Measurements from ENCODE around the gene PAOX. TPM values are rescaled to one million over a fixed set of nuclear protein-coding genes. Genes with fewer than 3 reads are reported as not detected.

Gene PAOX
- total and polyA plus RNA-seq, 2 donors (not counting 1 experiment from before 2014, with no cell fraction given): 2.4 to 9.2 TPM

- no peak overlapping the region for H2AFZ ChIP-seq (ENCODE audit: low read length)
- no peak for TF ChIP-seq EZH2 (IDR thresholded peaks at IDR 0.05; ENCODE audit: low read length, missing control alignments)
- TF ChIP-seq CTCF (conservative IDR thresholded peaks at IDR 0.05 in 1 of 2, IDR thresholded peaks at IDR 0.05 in 1 of 2; ENCODE audit: low read depth in 1 of 2, low read length in 2 of 2): no peak
- H3K4me2 ChIP-seq (ENCODE audit: extremely low read depth, insufficient read depth, low read length): no peak overlapping the region
- H3K4me3 ChIP-seq (replicated peaks in 1 of 4; ENCODE audit: control extremely low read depth in 1 of 4, insufficient read depth in 1 of 4, low read depth in 3 of 4, low read length in 4 of 4): no peak overlapping the region
- no peaks in the 10 kb centered on the region for H3K36me3 ChIP-seq (ENCODE audit: control insufficient read depth, insufficient read depth, low read length)
- no peak overlapping the region for H3K27ac ChIP-seq (ENCODE audit: insufficient read depth, low read length)
- no peaks in the 10 kb centered on the region for H4K20me1 ChIP-seq (ENCODE audit: control insufficient read depth, extremely low read depth, insufficient read depth, low read length)
- no peaks in the 10 kb centered on the region for H3K27me3 ChIP-seq (ENCODE audit: control insufficient read depth, insufficient read depth, low read length)
- no peaks in the 10 kb centered on the region for H3K4me1 ChIP-seq (ENCODE audit: control insufficient read depth, extremely low read depth, insufficient read depth, low read length)
- H3K79me2 ChIP-seq (ENCODE audit: control insufficient read depth, insufficient read depth, low read length): no peaks in the 10 kb centered on the region
- H3K9me3 ChIP-seq (ENCODE audit: control insufficient read depth, insufficient read depth, low read depth, low read length): no peaks in the 10 kb centered on the region
- no peak for DNase-seq (ENCODE audit: low read depth in 2 of 2)
- H3K9ac ChIP-seq (ENCODE audit: insufficient read depth, low read length): no peak overlapping the region
Measured at GRCh38 chr10:133346413-133346812, 32.6 kb upstream of the PAOX start.

GRCh38 chr10:133347710-133348517, 31.1 kb upstream of the PAOX start:
- no peaks in the 10 kb centered on the region for H4K20me1 ChIP-seq (ENCODE audit: control insufficient read depth, extremely low read depth, insufficient read depth, low read length)
- H3K9me3 ChIP-seq (ENCODE audit: control insufficient read depth, insufficient read depth, low read depth, low read length): no peaks in the 10 kb centered on the region
- no peak for TF ChIP-seq CTCF (conservative IDR thresholded peaks at IDR 0.05 in 1 of 2, IDR thresholded peaks at IDR 0.05 in 1 of 2; ENCODE audit: low read depth in 1 of 2, low read length in 2 of 2)
- no peak overlapping the region for H3K9ac ChIP-seq (ENCODE audit: insufficient read depth, low read length)
- no peak for DNase-seq (ENCODE audit: low read depth in 2 of 2)
- H3K4me3 ChIP-seq (replicated peaks in 1 of 4; ENCODE audit: control extremely low read depth in 1 of 4, insufficient read depth in 1 of 4, low read depth in 3 of 4, low read length in 4 of 4): no peak overlapping the region
- H3K4me2 ChIP-seq (ENCODE audit: extremely low read depth, insufficient read depth, low read length): no peak overlapping the region
- H3K4me1 ChIP-seq (ENCODE audit: control insufficient read depth, extremely low read depth, insufficient read depth, low read length): no peaks in the 10 kb centered on the region
- H3K36me3 ChIP-seq (ENCODE audit: control insufficient read depth, insufficient read depth, low read length): no peaks in the 10 kb centered on the region
- H3K79me2 ChIP-seq (ENCODE audit: control insufficient read depth, insufficient read depth, low read length): no peaks in the 10 kb centered on the region
- H3K27me3 ChIP-seq (ENCODE audit: control insufficient read depth, insufficient read depth, low read length): no peaks in the 10 kb centered on the region
- no peak overlapping the region for H3K27ac ChIP-seq (ENCODE audit: insufficient read depth, low read length)
- H2AFZ ChIP-seq (ENCODE audit: low read length): no peak overlapping the region

GRCh38 chr10:133349160-133349568, 29.9 kb upstream of the PAOX start:
- no peak for DNase-seq (ENCODE audit: low read depth in 2 of 2)
- no peak overlapping the region for H3K4me3 ChIP-seq (replicated peaks in 1 of 4; ENCODE audit: control extremely low read depth in 1 of 4, insufficient read depth in 1 of 4, low read depth in 3 of 4, low read length in 4 of 4)
- no peak overlapping the region for H3K27ac ChIP-seq (ENCODE audit: insufficient read depth, low read length)
- no peak overlapping the region for H3K4me2 ChIP-seq (ENCODE audit: extremely low read depth, insufficient read depth, low read length)
- H3K27me3 ChIP-seq (ENCODE audit: control insufficient read depth, insufficient read depth, low read length): no peaks in the 10 kb centered on the region
- no peaks in the 10 kb centered on the region for H3K79me2 ChIP-seq (ENCODE audit: control insufficient read depth, insufficient read depth, low read length)
- TF ChIP-seq CTCF (conservative IDR thresholded peaks at IDR 0.05 in 1 of 2, IDR thresholded peaks at IDR 0.05 in 1 of 2; ENCODE audit: low read depth in 1 of 2, low read length in 2 of 2) (no peak), EZH2 (IDR thresholded peaks at IDR 0.05; ENCODE audit: low read length, missing control alignments) (no peak)
- no peaks in the 10 kb centered on the region for H3K4me1 ChIP-seq (ENCODE audit: control insufficient read depth, extremely low read depth, insufficient read depth, low read length)
- H4K20me1 ChIP-seq (ENCODE audit: control insufficient read depth, extremely low read depth, insufficient read depth, low read length): no peaks in the 10 kb centered on the region
- no peaks in the 10 kb centered on the region for H3K9me3 ChIP-seq (ENCODE audit: control insufficient read depth, insufficient read depth, low read depth, low read length)
- H3K9ac ChIP-seq (ENCODE audit: insufficient read depth, low read length): no peak overlapping the region
- H2AFZ ChIP-seq (ENCODE audit: low read length): no peak overlapping the region
- H3K36me3 ChIP-seq (ENCODE audit: control insufficient read depth, insufficient read depth, low read length): no peaks in the 10 kb centered on the region
